ENCODE measurements around the gene GPRIN3. TPM values are rescaled to one million over a fixed set of nuclear protein-coding genes. Genes with fewer than 3 reads are reported as not detected.

Gene GPRIN3
- total and polyA plus RNA-seq, 2 donors (not counting 1 experiment from before 2014, with no cell fraction given) = 0.22 to 1.5 TPM

DNA sequence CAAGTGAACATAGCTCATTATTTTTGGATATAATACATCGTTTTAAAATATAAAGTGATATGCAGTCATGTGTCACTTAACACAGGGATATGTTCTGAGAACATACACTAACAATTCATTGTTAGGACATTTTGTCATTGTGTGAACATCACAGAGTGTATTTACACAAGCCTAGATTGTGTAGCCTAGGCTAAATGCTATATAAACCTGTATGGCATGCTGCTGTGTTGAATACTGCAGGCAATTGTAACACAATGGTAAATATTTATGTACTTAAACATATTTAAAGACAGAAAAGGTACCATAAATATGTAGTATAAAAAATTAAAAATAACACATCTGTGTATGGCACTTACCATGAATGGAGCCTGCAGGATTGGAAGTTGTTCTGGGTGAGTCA lies 44.9 kb upstream of the GPRIN3 start:
- no peak overlapping the region for H3K27ac ChIP-seq (ENCODE audit: low read length in 2 of 2)
- ATAC-seq (ENCODE audit: low read depth) (no peak), DNase-seq (no peak)
- TF ChIP-seq CTCF (IDR thresholded peaks at IDR 0.05) (no peak), EZH2 (IDR thresholded peaks at IDR 0.05; ENCODE audit: borderline replicate concordance, insufficient read depth, low read depth, low read length, poor library complexity, severe bottlenecking) (no peak)
- H3K27me3 Mint-ChIP-seq = peaks cover 13% of the 10 kb centered on the region
- H3K4me3 Mint-ChIP-seq = no peak overlapping the region
- no peak overlapping the region for H3K27ac Mint-ChIP-seq
- H3K4me1 ChIP-seq (ENCODE audit: control insufficient read depth in 2 of 2, insufficient read depth in 2 of 2, low read length in 2 of 2) = no peaks in the 10 kb centered on the region
- H3K36me3 ChIP-seq (replicated peaks in 1 of 2; ENCODE audit: control extremely low read depth in 1 of 2, control insufficient read depth in 1 of 2, extremely low read depth in 1 of 2, insufficient read depth in 2 of 2, low read length in 1 of 2) = no peaks in the 10 kb centered on the region
- H3K4me2 ChIP-seq (replicated peaks; ENCODE audit: low read depth, low read length, poor library complexity, severe bottlenecking) = no peak overlapping the region
- intact Hi-C loops (cut with micrococcal nuclease) = loop anchor here (10.0 kb wide), 1 partner anchor 98 kb away; no protein-coding TSS in a partner anchor
- no peak overlapping the region for H3K9ac ChIP-seq (ENCODE audit: low read length)
- no peaks in the 10 kb centered on the region for H3K27me3 ChIP-seq (replicated peaks in 1 of 4; ENCODE audit: control extremely low read depth in 1 of 4, control insufficient read depth in 3 of 4, insufficient read depth in 4 of 4, low read length in 3 of 4)
- no peak overlapping the region for H2AFZ ChIP-seq (ENCODE audit: insufficient read depth, low read depth, low read length, poor library complexity, severe bottlenecking)
- no peaks in the 10 kb centered on the region for H3K79me2 ChIP-seq (ENCODE audit: control insufficient read depth, insufficient read depth, low read length)
- no peaks in the 10 kb centered on the region for H4K20me1 ChIP-seq (ENCODE audit: control insufficient read depth, insufficient read depth, low read length, poor library complexity, severe bottlenecking)
- peaks cover 0 to 8% (median 4%) of the 10 kb centered on the region in 3 donors for H3K9me3 ChIP-seq (ENCODE audit: control extremely low read depth in 1 of 3, control insufficient read depth in 2 of 3, insufficient read depth in 1 of 3, low read length in 2 of 3)
- ChIA-PET POLR2A (no interaction called here), CTCF (interaction anchor here (1.1 kb wide), 1 partner anchor 11 kb away, joined by 3 read pairs; no protein-coding TSS in a partner anchor)
- H3K4me1 Mint-ChIP-seq = no peaks in the 10 kb centered on the region
- WGBS (ENCODE audit: insufficient coverage) = no CpG with 5 or more reads among the region's 1 CpG
- peaks cover 5% of the 10 kb centered on the region for H3K9me3 Mint-ChIP-seq (ENCODE audit: insufficient read depth)
- no peak overlapping the region for H3K4me3 ChIP-seq (ENCODE audit: control extremely low read depth in 1 of 5, extremely low read depth in 1 of 5, insufficient read depth in 1 of 5, low read depth in 2 of 5, low read length in 4 of 5)

DNA sequence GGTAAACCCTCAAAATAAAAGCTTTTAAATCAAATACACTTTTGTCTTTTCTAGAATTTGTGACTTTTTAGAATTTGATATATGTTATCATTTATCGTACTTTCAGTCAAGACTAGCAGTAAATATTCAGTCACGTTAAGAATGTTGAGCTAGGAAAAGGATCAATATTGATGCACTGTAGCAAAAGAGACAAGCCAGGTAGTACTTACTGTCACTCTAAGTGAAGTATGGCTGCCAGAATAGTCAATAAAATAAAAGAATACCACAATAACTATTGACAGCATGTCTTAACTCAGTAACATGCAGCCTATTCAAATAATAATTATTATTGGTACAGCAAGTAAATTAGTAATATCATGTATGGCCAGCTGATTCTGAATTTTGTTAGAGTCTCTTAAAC lies 43.6 kb upstream of the GPRIN3 start:
- Histone ChIP-seq H3K27ac (ENCODE audit: low read length in 2 of 2) (no peak overlapping the region), H3K27me3 (replicated peaks in 1 of 4; ENCODE audit: control extremely low read depth in 1 of 4, control insufficient read depth in 3 of 4, insufficient read depth in 4 of 4, low read length in 3 of 4) (no peaks in the 10 kb centered on the region), H3K36me3 (replicated peaks in 1 of 2; ENCODE audit: control extremely low read depth in 1 of 2, control insufficient read depth in 1 of 2, extremely low read depth in 1 of 2, insufficient read depth in 2 of 2, low read length in 1 of 2) (no peaks in the 10 kb centered on the region), H4K20me1 (ENCODE audit: control insufficient read depth, insufficient read depth, low read length, poor library complexity, severe bottlenecking) (no peaks in the 10 kb centered on the region), H3K4me1 (ENCODE audit: control insufficient read depth in 2 of 2, insufficient read depth in 2 of 2, low read length in 2 of 2) (no peaks in the 10 kb centered on the region), H3K4me2 (replicated peaks; ENCODE audit: low read depth, low read length, poor library complexity, severe bottlenecking) (no peak overlapping the region), H3K9ac (ENCODE audit: low read length) (no peak overlapping the region), H3K79me2 (ENCODE audit: control insufficient read depth, insufficient read depth, low read length) (no peaks in the 10 kb centered on the region), H2AFZ (ENCODE audit: insufficient read depth, low read depth, low read length, poor library complexity, severe bottlenecking) (no peak overlapping the region), H3K4me3 (ENCODE audit: control extremely low read depth in 1 of 5, extremely low read depth in 1 of 5, insufficient read depth in 1 of 5, low read depth in 2 of 5, low read length in 4 of 5) (no peak overlapping the region), H3K9me3 (ENCODE audit: control extremely low read depth in 1 of 3, control insufficient read depth in 2 of 3, insufficient read depth in 1 of 3, low read length in 2 of 3) (peaks cover 5 to 14% (median 7%) of the 10 kb centered on the region in 3 donors)
- TF ChIP-seq EZH2 (IDR thresholded peaks at IDR 0.05; ENCODE audit: borderline replicate concordance, insufficient read depth, low read depth, low read length, poor library complexity, severe bottlenecking) (no peak), CTCF (IDR thresholded peaks at IDR 0.05) (no peak)
- no peak for DNase-seq
- POLR2A ChIA-PET = no interaction called here
- intact Hi-C loops (cut with micrococcal nuclease) = loop anchor here (10.0 kb wide), 1 partner anchor 96 kb away; no protein-coding TSS in a partner anchor
- CTCF ChIA-PET = interaction anchor here (0.8 to 1.1 kb wide), 2 partner anchors 9 to 125 kb away, joined by 3 read pairs; no protein-coding TSS in a partner anchor
- Mint-ChIP-seq H3K27me3 (peaks cover 3% of the 10 kb centered on the region), H3K9me3 (ENCODE audit: insufficient read depth) (peaks cover 5% of the 10 kb centered on the region), H3K4me1 (no peaks in the 10 kb centered on the region), H3K27ac (no peak overlapping the region), H3K4me3 (no peak overlapping the region)
- no CpG with 5 or more reads among the region's 2 CpGs for WGBS (ENCODE audit: insufficient coverage)
- ATAC-seq (ENCODE audit: low read depth) = no peak
